Measurements from ENCODE around the gene TMEM86A.
A peak's percentile ranks its signal among the peaks of the same experiment; 100 is the strongest.

TMEM86A gene

DNA sequence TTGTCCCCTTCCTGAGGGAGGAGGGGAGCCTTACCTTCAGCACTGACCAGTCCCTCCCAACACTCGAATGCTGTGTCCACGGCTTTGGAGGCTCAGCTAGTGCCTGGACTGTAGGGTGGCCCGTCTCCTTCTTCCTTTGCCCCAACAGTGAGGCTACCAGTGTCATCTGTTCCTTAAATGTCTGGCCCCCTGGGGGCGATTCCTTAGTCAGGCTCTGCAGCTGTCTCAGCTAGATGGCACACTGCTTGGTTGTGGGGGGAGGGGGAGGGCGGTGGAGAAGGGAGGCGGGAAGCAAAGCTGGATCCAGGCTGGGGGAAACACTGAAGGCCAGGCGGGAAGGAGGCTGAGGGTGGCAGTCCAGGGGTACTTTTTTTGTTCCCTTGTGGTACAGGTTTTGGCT, 27.5 kb downstream of the TMEM86A start, which contains the start of gene IGSF22:
IGSF22 (minus strand) TSS at position 149 of the 400 bp plus-strand sequence. CDS start 1,952 bp downstream, outside the sequence.
- no peak for DNase-seq (ENCODE audit: low read depth)

DNA sequence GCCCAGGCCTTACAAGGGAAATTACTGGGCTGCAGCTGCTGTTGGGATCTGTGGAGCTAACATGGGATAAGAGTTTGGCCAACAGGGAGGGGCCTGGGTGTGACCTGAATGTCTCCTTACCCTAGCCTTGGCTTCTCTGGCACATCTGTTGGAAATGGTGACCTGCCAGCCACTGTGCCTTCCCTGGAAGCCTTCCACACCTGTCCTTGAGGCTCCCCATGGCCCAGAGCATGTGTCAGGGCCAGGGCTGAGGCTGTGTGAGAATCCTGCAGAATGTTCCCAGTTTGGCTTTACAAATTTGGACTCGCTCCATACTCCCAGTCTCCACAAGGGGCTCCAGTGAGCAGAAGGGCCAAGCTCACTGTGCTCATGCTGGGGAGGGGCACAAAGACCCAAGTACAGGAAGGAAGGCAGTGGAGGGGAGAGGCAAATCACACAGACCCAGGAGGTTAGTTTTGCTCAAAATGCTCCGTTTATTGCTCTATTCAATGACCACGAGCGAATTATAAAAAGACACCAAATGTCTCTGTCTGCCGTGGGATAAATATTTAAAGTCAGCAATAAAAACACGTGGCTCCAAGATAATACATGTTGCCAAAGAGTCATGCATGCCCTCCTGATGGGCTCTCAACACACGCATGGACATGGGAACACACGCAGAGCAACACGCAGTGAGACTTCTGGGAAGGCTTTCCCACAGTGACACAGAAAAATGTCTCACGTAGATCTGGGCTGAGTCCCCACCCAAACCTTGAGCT, 29.1 kb downstream of the TMEM86A start:
- no peak for DNase-seq (ENCODE audit: low read depth)

DNA sequence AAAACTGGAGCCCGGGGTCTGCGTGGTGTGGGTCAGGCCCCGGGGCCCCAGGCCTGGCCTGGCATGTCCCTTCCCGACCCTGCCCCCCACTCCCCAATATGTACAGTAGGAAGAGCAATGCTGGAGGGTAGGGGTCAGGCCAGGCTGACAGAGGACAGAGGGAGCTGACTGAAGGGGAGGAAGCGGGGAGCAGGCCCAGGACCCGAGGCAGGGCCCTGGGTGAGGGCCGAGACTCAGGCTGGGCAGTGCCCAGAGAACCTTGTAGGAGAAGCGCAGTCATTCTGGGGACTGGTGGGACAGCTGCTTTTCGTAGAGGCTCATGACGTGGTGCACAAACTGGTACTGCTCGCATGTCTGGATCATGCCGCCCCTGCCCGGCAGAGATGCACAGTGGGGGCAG, 30.1 kb downstream of the TMEM86A start:
- DNase-seq (ENCODE audit: low read depth): no peak

- no peak for DNase-seq (ENCODE audit: low read depth)
These were observed 30.8 kb downstream of the TMEM86A start for GRCh38 chr11:18729426-18729825.

DNA sequence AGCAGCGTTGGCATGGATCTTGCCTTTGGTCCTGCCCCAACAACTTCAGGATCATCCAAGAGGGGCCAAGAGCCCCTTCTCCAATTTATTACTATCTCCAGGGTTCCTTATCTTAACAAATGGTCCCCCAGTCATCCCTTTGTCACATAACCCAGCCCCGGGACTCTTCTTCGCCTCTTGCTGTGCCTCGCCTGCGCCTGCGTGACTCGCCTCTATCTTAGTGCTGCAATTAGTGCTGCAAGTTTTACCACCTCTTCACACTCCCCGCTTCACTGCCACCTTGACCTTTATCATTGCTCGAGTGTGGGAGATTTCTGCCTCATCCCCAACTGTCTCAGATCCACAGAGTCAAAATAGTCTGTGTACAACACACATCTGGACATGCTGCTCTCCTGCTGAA, 31.4 kb downstream of the TMEM86A start:
- DNase-seq (ENCODE audit: low read depth): no peak

- no peak for DNase-seq (ENCODE audit: low read depth)
These were observed 32.9 kb downstream of the TMEM86A start for GRCh38 chr11:18731441-18731840.

GRCh38 chr11:18731949-18732821, 33.6 kb downstream of the TMEM86A start:
- DNase-seq (ENCODE audit: low read depth): peak; percentile 27

DNA sequence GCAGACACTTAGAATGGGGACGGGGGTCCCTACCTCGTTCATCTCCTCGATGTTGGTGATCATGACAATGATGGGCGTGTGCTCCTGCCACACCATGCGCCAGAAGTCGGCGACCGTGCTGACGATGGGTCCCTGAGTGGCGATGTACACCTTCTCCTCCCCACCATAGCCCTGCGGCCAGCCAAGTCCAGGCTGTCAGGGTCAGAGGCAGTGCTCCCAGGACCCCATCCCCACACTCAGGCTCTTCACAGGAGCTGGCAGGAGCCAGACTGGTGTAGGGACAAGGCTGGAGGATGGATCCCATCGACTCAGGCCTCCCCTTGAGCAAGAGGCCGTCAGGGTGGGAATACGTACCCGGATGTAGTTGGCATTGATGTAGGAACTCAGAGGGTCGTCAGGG, 34.6 kb downstream of the TMEM86A start:
- DNase-seq (ENCODE audit: low read depth): no peak

- no peak for DNase-seq (ENCODE audit: low read depth)
These were observed 38.1 kb downstream of the TMEM86A start for GRCh38 chr11:18736590-18737148.

DNA sequence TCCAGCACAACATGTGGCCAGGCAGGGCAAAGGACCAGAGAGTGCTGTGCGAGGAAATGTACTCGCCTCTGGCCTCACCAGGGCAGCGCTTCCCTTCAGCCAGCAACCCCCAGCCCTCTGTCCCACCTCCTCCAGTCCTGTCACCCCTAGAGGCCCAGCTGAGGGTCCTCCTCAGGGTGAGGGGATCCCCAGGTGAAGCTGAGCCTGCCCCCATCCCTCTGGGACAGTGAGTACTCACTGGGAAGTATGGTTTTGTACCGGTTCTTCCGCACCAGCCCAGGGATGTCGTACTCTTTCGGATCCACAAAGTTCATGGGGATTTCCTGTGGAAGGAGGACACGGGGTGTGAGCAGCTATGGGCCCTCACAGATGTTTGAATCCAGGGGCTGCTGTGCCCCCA, 39.1 kb downstream of the TMEM86A start:
- no peak for DNase-seq (ENCODE audit: low read depth)

GRCh38 chr11:18739685-18740084, 41.1 kb downstream of the TMEM86A start:
- DNase-seq (ENCODE audit: low read depth): no peak

GRCh38 chr11:18741783-18742182, 43.2 kb downstream of the TMEM86A start:
- no peak for DNase-seq (ENCODE audit: low read depth)

GRCh38 chr11:18743365-18743764, 44.8 kb downstream of the TMEM86A start:
- DNase-seq (ENCODE audit: low read depth): no peak

DNA sequence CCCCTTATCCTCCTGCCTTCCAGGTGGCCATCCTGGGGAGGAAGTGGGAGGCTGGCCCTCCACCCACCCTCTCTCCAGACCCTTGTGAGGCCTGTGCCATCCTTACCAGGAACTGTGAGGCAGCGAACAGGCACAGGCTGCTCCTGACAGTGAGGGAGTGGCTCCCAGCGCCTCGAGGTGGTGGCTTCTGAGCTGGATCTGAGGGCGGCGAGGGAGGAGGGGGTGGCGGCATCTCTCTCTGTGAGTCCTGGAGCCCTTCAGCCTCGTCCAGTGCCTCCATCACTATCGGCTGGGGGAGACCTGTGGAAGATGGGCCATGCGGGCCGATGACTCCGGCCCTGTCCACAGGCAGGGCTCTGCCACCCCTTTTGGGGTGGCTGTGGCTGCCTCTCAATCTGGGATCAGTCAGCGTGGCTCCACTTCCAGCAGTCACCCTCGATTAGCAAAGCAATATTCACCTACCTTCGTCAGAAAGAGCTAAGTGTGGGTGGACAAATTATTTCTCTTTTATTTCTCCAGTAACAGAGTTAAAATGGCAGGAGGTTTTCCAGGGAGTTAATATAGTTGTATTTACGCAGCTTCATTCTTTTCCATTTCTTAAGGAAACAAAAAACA, 45.4 kb downstream of the TMEM86A start:
- DNase-seq (ENCODE audit: low read depth): no peak

- no peak for DNase-seq (ENCODE audit: low read depth)
These were observed 46.7 kb downstream of the TMEM86A start for GRCh38 chr11:18745251-18745650.

GRCh38 chr11:18748766-18749365, 50.3 kb downstream of the TMEM86A start:
- no peak for DNase-seq (ENCODE audit: low read depth)

GRCh38 chr11:18749681-18750319, 51.2 kb downstream of the TMEM86A start:
- peak; percentile 43 for DNase-seq (ENCODE audit: low read depth)

DNA sequence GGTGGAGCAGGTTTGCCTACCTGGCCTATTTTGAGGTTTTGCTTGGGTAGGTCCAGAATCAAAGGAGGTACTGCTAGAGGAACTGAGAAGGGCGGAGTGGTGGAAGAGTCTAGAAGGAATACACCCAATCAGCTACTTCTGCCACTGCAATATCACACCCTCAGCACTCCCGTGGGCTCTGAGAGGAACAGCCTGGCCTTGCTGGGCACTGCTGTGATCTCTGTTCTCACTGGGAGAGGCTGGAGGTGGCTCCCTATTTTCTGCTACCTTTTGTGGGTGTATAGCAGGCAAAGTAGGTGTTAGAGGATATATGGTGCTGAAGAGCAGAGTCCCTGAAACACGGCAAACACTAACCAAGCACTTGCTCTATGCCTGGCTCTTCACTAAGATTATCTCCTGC, 52.4 kb downstream of the TMEM86A start:
- no peak for DNase-seq (ENCODE audit: low read depth)

GRCh38 chr11:18752502-18752901, 53.9 kb downstream of the TMEM86A start:
- no peak for DNase-seq (ENCODE audit: low read depth)

DNA sequence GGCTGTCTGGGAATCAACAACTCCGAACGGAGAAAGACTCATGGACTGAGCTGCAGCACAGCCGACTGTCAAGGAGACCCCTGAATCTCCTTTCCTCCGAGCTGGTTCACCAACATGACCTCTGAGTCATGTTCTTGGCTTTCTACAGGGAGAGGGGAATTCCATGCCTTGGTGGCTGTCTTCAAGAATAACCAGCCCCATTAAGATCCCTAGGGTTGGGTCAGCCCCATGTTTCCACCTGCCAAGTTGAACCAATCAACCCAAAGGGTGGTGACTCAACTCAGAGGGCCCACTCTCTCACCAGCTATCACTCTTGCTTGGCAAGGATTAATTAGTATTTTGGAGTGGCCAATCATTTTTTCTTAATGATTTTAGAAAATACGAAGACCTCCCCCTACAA, 55.7 kb downstream of the TMEM86A start:
- no peak for DNase-seq (ENCODE audit: low read depth)

Data from HS-27A (cell line).